Psoas muscle (tissue), 8 donors: ENCODE measurements around the gene SLC9C2. TPM values are rescaled to one million over a fixed set of nuclear protein-coding genes. Genes with fewer than 3 reads are reported as not detected.

Experiments used
- ATAC-seq, 4 donors: fragments of 200-7000 bp; cut with Tn5 transposase; one replicate each; pipeline ENCODE4 v1.9.1; 2020; ENCODE audit warnings: moderate library complexity in 3 of 4, mild to moderate bottlenecking in 2 of 4
- DNase-seq, 2 donors: peaks; one replicate each; pipeline ENCODE4 v3.0.0-alpha.2; 2020
- H3K27ac ChIP-seq: fragments of 200-600 bp; one replicate; pipeline ENCODE4 v1.8.0; 2022
- H3K27me3 ChIP-seq, 3 donors: fragments of 200-600 bp in 1 of 3; one replicate each; pipeline versions ENCODE4 v1.6.1 to v1.8.0; 2013 to 2022; ENCODE audit warnings: low read length in 2 of 3, mild to moderate bottlenecking in 2 of 3, moderate library complexity in 1 of 3; ENCODE audit not compliant: insufficient read depth in 3 of 3
- H3K36me3 ChIP-seq, 2 donors: fragments of 200-600 bp in 1 of 2; one replicate each; pipeline versions ENCODE4 v1.6.1 to v1.8.0; 2013 to 2022; ENCODE audit warnings: low read depth in 1 of 2, mild to moderate bottlenecking in 1 of 2, moderate library complexity in 1 of 2; ENCODE audit not compliant: insufficient read depth in 1 of 2
- H3K4me1 ChIP-seq: fragments of 200-600 bp; one replicate; pipeline ENCODE4 v1.8.0; 2022
- H3K4me3 ChIP-seq: fragments of 200-600 bp; one replicate; pipeline ENCODE4 v1.8.0; 2022; ENCODE audit warnings: mild to moderate bottlenecking
- H3K9me3 ChIP-seq: fragments of 200-600 bp; one replicate; pipeline ENCODE4 v1.8.0; 2022
- WGBS, 3 donors: extraction: QIAGEN DNeasy Blood & Tissue Kit; methylation state at CpG; one replicate each; pipeline versions ENCODE4 v1.1.6 to v1.1.7; 2013; 5-methylcytosine and 5-hydroxymethylcytosine counted together
- intact Hi-C, 2 donors: fragments of 100-400 bp; cut with DNase I; formaldehyde crosslinking; loops; one replicate each; pipeline versions ENCODE4 v1.11.0 to v1.14.2; 2022
- polyA plus RNA-seq, 3 donors: library from polyadenylated mRNA; stranded (reverse); fragments of 200-250 nt; gene quantifications; one replicate each; pipeline ENCODE4 v1.2.3, GENCODE V29; 2013
- total RNA-seq, 4 donors: library from RNA; stranded (reverse); fragmentation: NEBNext Ultra II Directional in 2 of 4; extraction: Animal tissue kit (Norgen Biotek cat#: 25700) in 2 of 4; gene quantifications; one replicate each; pipeline versions ENCODE4 v1.2.1 to v1.2.4, GENCODE V29; 2021 to 2023
- TF ChIP-seq, protein P1 (sequence below): fragments of 200-600 bp; IDR thresholded peaks from one replicate; pipeline ENCODE4 v1.8.0; 2022; ENCODE audit warnings: antibody characterized with exemption
- donor health status: healthy with polysubstance abuse.
- donor health status: DM: no; HTN: no; CAD: no; lungs with moderate emphysema.
- donor health status: Bipolar disorder and iron deficiency.
- donor health status: healthy.
- donor health status: DM: yes; HTN: yes; CAD: no.
- donor health status: DM: no; HTN: no; CAD: no.
- donor health status: DM: no; HTN: no; CAD: no.
- donor health status: DM: yes; HTN: yes; CAD: no.

SLC9C2 gene
- total and polyA plus RNA-seq, 7 donors = not detected

DNA sequence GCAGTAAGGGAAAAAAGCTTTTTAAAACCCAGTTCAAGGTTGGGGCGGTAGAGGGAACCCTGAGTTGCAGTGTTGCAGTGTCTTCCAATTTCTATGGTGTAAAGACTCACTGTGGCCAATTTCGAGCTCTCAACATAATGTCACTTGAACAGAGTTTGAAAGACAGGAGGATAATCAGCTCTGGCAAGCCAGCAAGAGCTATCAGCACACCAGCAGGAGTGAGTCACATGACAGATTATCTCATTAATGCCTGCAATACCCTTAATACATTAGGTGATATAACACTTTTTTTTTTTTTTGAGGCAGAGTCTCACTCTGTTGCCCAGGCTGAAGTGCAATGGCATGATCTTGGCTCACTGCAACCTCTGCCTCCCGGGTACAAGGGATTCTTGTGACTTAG lies 22.8 kb downstream of the SLC9C2 start:
- TF ChIP-seq, protein P1, sequence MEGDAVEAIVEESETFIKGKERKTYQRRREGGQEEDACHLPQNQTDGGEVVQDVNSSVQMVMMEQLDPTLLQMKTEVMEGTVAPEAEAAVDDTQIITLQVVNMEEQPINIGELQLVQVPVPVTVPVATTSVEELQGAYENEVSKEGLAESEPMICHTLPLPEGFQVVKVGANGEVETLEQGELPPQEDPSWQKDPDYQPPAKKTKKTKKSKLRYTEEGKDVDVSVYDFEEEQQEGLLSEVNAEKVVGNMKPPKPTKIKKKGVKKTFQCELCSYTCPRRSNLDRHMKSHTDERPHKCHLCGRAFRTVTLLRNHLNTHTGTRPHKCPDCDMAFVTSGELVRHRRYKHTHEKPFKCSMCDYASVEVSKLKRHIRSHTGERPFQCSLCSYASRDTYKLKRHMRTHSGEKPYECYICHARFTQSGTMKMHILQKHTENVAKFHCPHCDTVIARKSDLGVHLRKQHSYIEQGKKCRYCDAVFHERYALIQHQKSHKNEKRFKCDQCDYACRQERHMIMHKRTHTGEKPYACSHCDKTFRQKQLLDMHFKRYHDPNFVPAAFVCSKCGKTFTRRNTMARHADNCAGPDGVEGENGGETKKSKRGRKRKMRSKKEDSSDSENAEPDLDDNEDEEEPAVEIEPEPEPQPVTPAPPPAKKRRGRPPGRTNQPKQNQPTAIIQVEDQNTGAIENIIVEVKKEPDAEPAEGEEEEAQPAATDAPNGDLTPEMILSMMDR = no peak
- 75 to 78% (median 76%) methylated on average over 3 of the region's 3 CpGs for WGBS, 3 donors

DNA sequence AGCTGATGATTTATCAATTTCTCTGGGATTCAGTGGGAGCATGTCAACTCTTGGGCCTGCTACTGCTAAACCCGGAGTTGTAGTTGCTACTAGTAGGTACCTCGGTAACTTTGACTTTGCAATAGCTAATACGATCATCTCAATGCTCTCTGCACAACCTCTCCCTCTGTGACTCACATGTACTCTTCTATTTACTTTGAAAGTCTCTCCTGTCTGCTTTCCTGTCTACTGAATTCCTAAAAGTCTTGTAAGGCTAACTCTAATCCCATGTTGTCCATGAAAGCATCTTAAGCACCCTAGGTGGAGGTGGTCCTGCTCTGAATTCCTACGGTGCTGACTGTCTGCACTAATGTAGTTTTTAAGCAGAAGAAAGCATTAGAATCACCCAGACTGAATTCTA lies 29.3 kb downstream of the SLC9C2 start:
- WGBS, 3 donors = 86 to 93% (median 86%) methylated on average over 4 of the region's 4 CpGs
- Histone ChIP-seq H3K27ac (no peak overlapping the region), H3K36me3 (no peaks in the 10 kb centered on the region), H3K4me1 (no peaks in the 10 kb centered on the region), H3K9me3 (no peaks in the 10 kb centered on the region), H3K4me3 (no peak overlapping the region), H3K27me3 (no peaks in the 10 kb centered on the region)
- TF ChIP-seq, protein P1 = no peak
- DNase-seq (no peak), ATAC-seq (no peak)
- intact Hi-C loops = no loop called here

More for the DNA sequence above, 22.8 kb downstream of the SLC9C2 start:
- Histone ChIP-seq H3K4me1 (no peaks in the 10 kb centered on the region), H3K36me3 (no peaks in the 10 kb centered on the region), H3K4me3 (no peak overlapping the region), H3K27me3 (no peaks in the 10 kb centered on the region), H3K9me3 (no peaks in the 10 kb centered on the region), H3K27ac (no peak overlapping the region)
- intact Hi-C loops = no loop called here
- no peak for DNase-seq
- ATAC-seq = no peak

DNA sequence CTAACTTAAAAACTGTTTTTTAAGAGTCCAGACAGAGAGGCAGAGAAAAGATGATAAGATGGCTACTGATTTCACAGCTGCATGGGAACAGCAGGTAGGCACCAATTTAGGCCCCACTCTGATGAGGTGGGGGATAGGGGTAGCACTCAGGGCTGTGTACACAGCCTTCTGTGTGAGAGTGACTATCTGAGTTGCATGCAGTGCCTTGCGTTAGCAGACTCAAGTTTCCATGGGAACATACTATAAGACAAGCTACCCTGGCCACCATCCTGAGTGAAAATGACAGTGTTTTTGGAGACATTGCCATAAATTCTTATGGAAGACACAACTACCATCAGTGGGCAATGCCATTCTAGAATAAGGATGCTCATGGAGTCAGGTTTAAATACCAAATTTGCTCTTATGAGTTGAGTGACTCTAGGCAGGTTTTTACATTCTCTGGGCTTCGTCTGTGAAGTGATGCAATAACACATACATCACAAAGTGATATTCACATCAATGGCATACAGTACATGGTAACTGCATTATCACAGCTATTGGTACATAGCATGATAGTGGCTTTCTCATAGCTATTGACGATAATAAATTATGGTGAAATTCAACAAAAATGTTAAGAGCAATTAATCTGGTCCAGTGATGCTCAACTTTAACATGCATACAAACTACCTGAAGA lies 30.5 kb downstream of the SLC9C2 start:
- WGBS, 3 donors = 85 to 91% (median 88%) methylated on average over 3 of the region's 3 CpGs

DNA sequence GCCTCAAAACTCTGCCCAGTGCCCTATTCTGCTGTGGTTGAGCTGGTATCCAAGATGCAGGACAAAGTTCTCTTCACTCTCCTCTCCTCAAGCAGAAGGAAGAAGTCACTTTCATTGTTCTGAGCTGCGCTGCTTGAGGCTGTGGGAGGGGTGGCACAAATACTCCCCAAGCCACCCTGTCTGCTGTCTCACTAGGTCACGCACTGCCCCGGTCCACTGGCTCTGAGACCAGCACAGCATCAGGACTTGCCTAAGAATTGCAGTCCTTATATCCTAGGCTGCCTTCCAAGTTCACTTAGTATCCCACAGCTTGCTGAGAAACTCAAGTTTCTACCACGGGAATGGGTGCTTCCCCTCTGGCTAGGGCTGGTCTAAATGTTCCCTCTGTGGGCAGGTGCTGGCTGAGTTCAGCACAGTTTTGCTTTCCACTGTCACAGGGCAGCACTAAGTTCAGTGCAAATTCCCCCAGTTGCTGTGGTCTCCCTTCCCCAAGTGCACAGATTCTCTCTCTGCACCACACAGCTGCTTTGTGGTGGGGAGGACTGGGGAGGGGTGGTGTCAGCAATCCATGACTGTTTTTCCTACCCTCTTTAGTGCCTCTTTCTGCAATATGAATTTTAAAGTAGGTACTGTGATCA lies 32.4 kb downstream of the SLC9C2 start:
- WGBS, 3 donors = 63 to 80% (median 66%) methylated on average over 4 of the region's 4 CpGs
- TF ChIP-seq, protein P1 = no peak
- intact Hi-C loops = no loop called here
- no peaks in the 10 kb centered on the region for H3K27me3 ChIP-seq
- no peak overlapping the region for H3K4me3 ChIP-seq
- DNase-seq (no peak), ATAC-seq (no peak)
- H3K27ac ChIP-seq = no peak overlapping the region
- no peaks in the 10 kb centered on the region for H3K36me3 ChIP-seq
- no peaks in the 10 kb centered on the region for H3K4me1 ChIP-seq
- no peaks in the 10 kb centered on the region for H3K9me3 ChIP-seq

More for the DNA sequence above, 30.5 kb downstream of the SLC9C2 start:
- no peaks in the 10 kb centered on the region for H3K9me3 ChIP-seq
- no peaks in the 10 kb centered on the region for H3K4me1 ChIP-seq
- no peak for ATAC-seq
- H3K36me3 ChIP-seq = no peaks in the 10 kb centered on the region
- no peak for DNase-seq
- H3K27ac ChIP-seq = no peak overlapping the region
- intact Hi-C loops = no loop called here
- no peaks in the 10 kb centered on the region for H3K27me3 ChIP-seq
- TF ChIP-seq, protein P1 = no peak
- H3K4me3 ChIP-seq = no peak overlapping the region
